IMR-90 (cell line): ENCODE results near the gene MCTP1. TPM values are rescaled to one million over a fixed set of nuclear protein-coding genes. Genes with fewer than 3 reads are reported as not detected.

ENCODE experiments used
- ATAC-seq: fragments of 200-7000 bp; cut with Tn5 transposase; 2 replicates; pipeline ENCODE4 v1.9.1; 2020; ENCODE audit warnings: low read depth, mild to moderate bottlenecking, moderate library complexity
- BruUV-seq: library from RNA; stranded (reverse); fragments of 400-500 nt; replicated peaks from 2 replicates; lab custom pipeline; 2021; lab: Mats Ljungman, UMichigan
- CTCF ChIA-PET: fragments of 300-600 bp; formaldehyde crosslinking; extraction: SDS; loops from one replicate; lab custom pipeline; 2021; ENCODE audit warnings: antibody characterized with exemption; lab: Yijun Ruan, JAX
- POLR2A ChIA-PET: fragments of 300-600 bp; sonication (Branson Sonifier 250); formaldehyde crosslinking; loops from one replicate; lab custom pipeline; 2022; ENCODE audit warnings: antibody characterized with exemption; ENCODE audit not compliant: unreplicated experiment; lab: Charles Lee
- DNase-seq: peaks from one replicate; pipeline ENCODE4 v3.0.0; 2013
- H2AFZ ChIP-seq: replicated peaks from 2 replicates; pipeline ENCODE3; 2013; ENCODE audit warnings: low read length, mild to moderate bottlenecking; ENCODE audit not compliant: poor library complexity
- H2AK5ac ChIP-seq: 2 replicates; pipeline ENCODE4 v1.6.1; 2013; ENCODE audit warnings: low read depth, low read length, inconsistent platforms
- H2AK9ac ChIP-seq: replicated peaks from 2 replicates; pipeline ENCODE3; 2013; ENCODE audit warnings: mild to moderate bottlenecking, low read depth, low read length, moderate library complexity; ENCODE audit not compliant: poor library complexity
- H2BK120ac ChIP-seq: 2 replicates; pipeline ENCODE4 v1.6.1; 2013; ENCODE audit warnings: low read depth, low read length, inconsistent platforms
- H2BK15ac ChIP-seq: 3 replicates; pipeline ENCODE4 v1.6.1; 2013; ENCODE audit warnings: low read depth, low read length, inconsistent platforms
- H2BK20ac ChIP-seq: 2 replicates; pipeline ENCODE4 v1.6.1; 2013; ENCODE audit warnings: low read depth, mild to moderate bottlenecking, inconsistent platforms, low read length, moderate library complexity
- H2BK5ac ChIP-seq: 2 replicates; pipeline ENCODE4 v1.6.1; 2013; ENCODE audit warnings: mild to moderate bottlenecking, low read depth, low read length, inconsistent platforms; ENCODE audit not compliant: poor library complexity, severe bottlenecking
- H3K14ac ChIP-seq: replicated peaks from 2 replicates; pipeline ENCODE4 v1.6.1; 2013; ENCODE audit warnings: low read depth, low read length, inconsistent platforms
- H3K18ac ChIP-seq: 2 replicates; pipeline ENCODE4 v1.6.1; 2013; ENCODE audit warnings: low read depth, low read length, control low read depth
- H3K23ac ChIP-seq: 2 replicates; pipeline ENCODE4 v1.6.1; 2013; ENCODE audit warnings: low read depth, low read length, inconsistent platforms
- H3K27ac ChIP-seq: 2 replicates; pipeline ENCODE4 v1.5.1; 2013; ENCODE audit warnings: mild to moderate bottlenecking, control low read depth, low read length; ENCODE audit not compliant: insufficient read depth
- H3K27me3 ChIP-seq: 2 replicates; pipeline ENCODE4 v1.6.1; 2013; ENCODE audit warnings: low read length; ENCODE audit not compliant: control insufficient read depth, insufficient read depth
- H3K36me3 ChIP-seq: 2 replicates; pipeline ENCODE4 v1.6.1; 2013; ENCODE audit warnings: low read length, mixed read lengths; ENCODE audit not compliant: control insufficient read depth, insufficient read depth
- H3K4ac ChIP-seq: 2 replicates; pipeline ENCODE4 v1.6.1; 2013; ENCODE audit warnings: low read depth, low read length, inconsistent platforms
- H3K4me1 ChIP-seq: 2 replicates; pipeline ENCODE4 v1.6.1; 2013; ENCODE audit warnings: low read length, mixed read lengths; ENCODE audit not compliant: control insufficient read depth, insufficient read depth
- H3K4me2 ChIP-seq: 2 replicates; pipeline ENCODE4 v1.6.1; 2013; ENCODE audit warnings: low read depth, mild to moderate bottlenecking, control low read depth, low read length, moderate library complexity
- H3K4me3 ChIP-seq: 2 replicates; pipeline ENCODE4 v1.5.1; 2013; ENCODE audit warnings: low read depth, mild to moderate bottlenecking, control low read depth, low read length, moderate library complexity; ENCODE audit not compliant: insufficient read depth
- H3K56ac ChIP-seq: 2 replicates; pipeline ENCODE4 v1.6.1; 2013; ENCODE audit warnings: low read length, inconsistent platforms; ENCODE audit not compliant: insufficient read depth; ENCODE audit errors: extremely low read depth
- H3K79me1 ChIP-seq, 2 experiments: 2 replicates each; pipeline ENCODE4 v1.6.1; 2013; ENCODE audit warnings: low read length in 2 of 2, inconsistent platforms in 1 of 2, low read depth in 1 of 2
- H3K9ac ChIP-seq: 2 replicates; pipeline ENCODE4 v1.6.1; 2013; ENCODE audit warnings: low read depth, low read length, control low read depth
- H3K9me1 ChIP-seq: 2 replicates; pipeline ENCODE4 v1.6.1; 2013; ENCODE audit warnings: low read length, inconsistent platforms; ENCODE audit not compliant: insufficient read depth
- H3K9me3 ChIP-seq: 2 replicates; pipeline ENCODE4 v1.6.1; 2013; ENCODE audit warnings: low read length; ENCODE audit not compliant: control insufficient read depth, insufficient read depth
- H4K20me1 ChIP-seq: 2 replicates; pipeline ENCODE4 v1.6.1; 2013; ENCODE audit warnings: low read length, inconsistent platforms; ENCODE audit not compliant: insufficient read depth
- H4K5ac ChIP-seq: 2 replicates; pipeline ENCODE4 v1.6.1; 2013; ENCODE audit warnings: mild to moderate bottlenecking, low read depth, low read length, control low read depth
- H4K8ac ChIP-seq, 2 experiments: 2 replicates each; pipeline ENCODE4 v1.6.1; 2013; ENCODE audit warnings: low read depth in 2 of 2, low read length in 2 of 2, control low read depth in 1 of 2, inconsistent platforms in 1 of 2
- H4K91ac ChIP-seq: 2 replicates; pipeline ENCODE4 v1.6.1; 2013; ENCODE audit warnings: low read depth, low read length, inconsistent platforms; ENCODE audit not compliant: insufficient read depth
- BHLHE40 ChIP-seq: fragments of 150-350 bp; IDR thresholded peaks from 2 replicates; pipeline ENCODE4 v1.6.1; 2016; ENCODE audit warnings: mild to moderate bottlenecking, low read depth, low read length
- CEBPB ChIP-seq: IDR thresholded peaks from 2 replicates; pipeline ENCODE4 v1.6.1; 2012; ENCODE audit warnings: low read depth, low read length, improper control_type of control experiment
- CHD1 ChIP-seq: IDR thresholded peaks from 2 replicates; pipeline ENCODE4 v1.6.1; 2012; ENCODE audit warnings: low read depth, low read length, improper control_type of control experiment
- FOS ChIP-seq: fragments of 150-350 bp; IDR thresholded peaks from 2 replicates; pipeline ENCODE4 v1.6.1; 2016; ENCODE audit warnings: low read depth, low read length
- MAFK ChIP-seq: IDR thresholded peaks from 2 replicates; pipeline ENCODE4 v1.6.1; 2012; ENCODE audit warnings: low read depth, low read length, improper control_type of control experiment
- MAZ ChIP-seq: IDR thresholded peaks from 2 replicates; pipeline ENCODE4 v1.6.1; 2012; ENCODE audit warnings: low read depth, mild to moderate bottlenecking, low read length, improper control_type of control experiment, moderate library complexity, borderline replicate concordance
- MXI1 ChIP-seq: IDR thresholded peaks from 2 replicates; pipeline ENCODE4 v1.6.1; 2012; ENCODE audit warnings: low read depth, mild to moderate bottlenecking, low read length, moderate library complexity, borderline replicate concordance
- NFE2L2 ChIP-seq: fragments of 150-350 bp; IDR thresholded peaks from 2 replicates; pipeline ENCODE4 v1.6.1; 2016; ENCODE audit warnings: low read depth, mild to moderate bottlenecking, low read length
- POLR2A ChIP-seq: IDR thresholded peaks from 2 replicates; pipeline ENCODE4 v1.6.1; 2012; ENCODE audit warnings: mild to moderate bottlenecking, low read depth, low read length
- RAD21 ChIP-seq: IDR thresholded peaks from 2 replicates; pipeline ENCODE4 v1.6.1; 2012; ENCODE audit warnings: low read length, improper control_type of control experiment
- RCOR1 ChIP-seq: IDR thresholded peaks from 2 replicates; pipeline ENCODE4 v1.6.1; 2012; ENCODE audit warnings: mild to moderate bottlenecking, low read length, improper control_type of control experiment; ENCODE audit not compliant: insufficient replicate concordance
- RFX5 ChIP-seq: IDR thresholded peaks from 2 replicates; pipeline ENCODE4 v1.8.0; 2012; ENCODE audit warnings: low read depth, mild to moderate bottlenecking, low read length, moderate library complexity
- SMC3 ChIP-seq: fragments of 150-350 bp; IDR thresholded peaks from 2 replicates; pipeline ENCODE4 v1.6.1; 2016; ENCODE audit warnings: low read depth, mild to moderate bottlenecking, antibody characterized with exemption, low read length, moderate library complexity
- WGBS, 2 experiments: methylation state at CpG; one replicate each; pipeline versions ENCODE4 v1.1.5 to v1.1.7; 2013; ENCODE audit warnings: missing lambda C conversion rate in 2 of 2; ENCODE audit not compliant: insufficient read length in 1 of 2; ENCODE audit errors: extremely low coverage in 2 of 2; 5-methylcytosine and 5-hydroxymethylcytosine counted together
- dilution Hi-C: fragments of 300-500 bp; cut with HindIII; formaldehyde crosslinking; loops from one replicate; pipeline ENCODE4 v1.14.3; 2018; ENCODE audit warnings: low sequenced_read_pairs; ENCODE audit not compliant: unreplicated experiment
- in situ Hi-C: fragments of 300-500 bp; cut with MboI; formaldehyde crosslinking; loops from 3 replicates; pipeline ENCODE4 v1.14.3; 2019; ENCODE audit warnings: low sequenced_read_pairs, inconsistent platforms, mixed read lengths
- intact Hi-C: fragments of 100-400 bp; cut with micrococcal nuclease; formaldehyde crosslinking; loops from 2 replicates; pipeline ENCODE4 v1.10.0; 2022
- polyA plus RNA-seq, 3 experiments: library from polyadenylated mRNA; depleted of rRNA; stranded (reverse); fragments of >200 nt; gene quantifications; 2 replicates each; pipeline ENCODE4 v1.2.3, GENCODE V29; 2012; ENCODE audit warnings: low replicate concordance in 1 of 3
- total RNA-seq: library from RNA; depleted of rRNA; stranded (reverse); fragments of >200 nt; gene quantifications from 2 replicates; pipeline ENCODE4 v1.2.3, GENCODE V29; 2012
- TF ChIP-seq, protein P1 (sequence below): fragments of 150-350 bp; IDR thresholded peaks from 2 replicates; pipeline ENCODE4 v1.6.1; 2016; ENCODE audit warnings: low read depth, mild to moderate bottlenecking, low read length, moderate library complexity, borderline replicate concordance
- TF ChIP-seq, protein P2 (sequence below): conservative IDR thresholded peaks from 2 replicates; pipeline ENCODE4 v1.5.1; 2012; ENCODE audit warnings: mild to moderate bottlenecking, low read depth, low read length, improper control_type of control experiment
- TF ChIP-seq, protein P3 (sequence below): fragments of 150-350 bp; IDR thresholded peaks from 2 replicates; pipeline ENCODE4 v1.6.1; 2017; ENCODE audit warnings: mild to moderate bottlenecking, antibody characterized with exemption, low read length, low read depth

MCTP1 gene
- total and polyA plus RNA-seq, 2 of the 4 experiments (the other 2 are of a cell fraction), result 0.21 TPM; not detected in 1

DNA sequence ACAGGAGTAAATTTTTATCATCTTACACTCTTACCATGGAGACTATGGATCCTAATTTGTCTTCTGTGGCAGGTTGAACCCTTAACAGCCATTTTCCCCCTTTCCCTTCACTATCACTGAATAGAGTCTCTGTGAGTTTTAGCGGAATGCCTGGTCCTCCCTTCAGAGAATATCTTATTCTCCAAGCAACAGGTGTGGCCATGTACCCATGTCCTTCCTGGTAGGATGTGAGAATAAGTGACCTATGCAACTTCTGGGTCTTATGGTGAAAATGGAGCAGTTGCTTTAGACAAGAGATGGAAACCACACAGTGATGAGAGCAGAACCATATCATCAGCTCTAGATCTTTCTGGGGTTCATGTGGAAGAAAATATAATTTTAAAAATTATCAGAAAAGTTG, 312.6 kb downstream of the MCTP1 start:
- intact Hi-C loops (no loop called here), in situ Hi-C loops (no loop called here)
- CTCF ChIA-PET, result no interaction called here

More for the DNA sequence above, 312.6 kb downstream of the MCTP1 start:
- H2AK9ac ChIP-seq, result no peak overlapping the region
- H3K27me3 ChIP-seq, result no peaks in the 10 kb centered on the region
- no peaks in the 10 kb centered on the region for H3K79me1 ChIP-seq
- H3K9me1 ChIP-seq, result no peaks in the 10 kb centered on the region
- no peaks in the 10 kb centered on the region for H4K20me1 ChIP-seq
- no peak overlapping the region for H3K4me3 ChIP-seq
- H3K4ac ChIP-seq, result no peak overlapping the region
- no peak overlapping the region for H2BK20ac ChIP-seq
- BruUV-seq, result no TSS peak
- DNase-seq, result no peak
- no peak overlapping the region for H2BK5ac ChIP-seq
- POLR2A ChIA-PET, result no interaction called here
- H2BK120ac ChIP-seq, result no peak overlapping the region
- H2AFZ ChIP-seq, result no peak overlapping the region
- ATAC-seq, result no peak
- H3K36me3 ChIP-seq, result no peaks in the 10 kb centered on the region
- no peaks in the 10 kb centered on the region for H3K4me1 ChIP-seq
- no peak overlapping the region for H4K5ac ChIP-seq
- no peak overlapping the region for H3K9ac ChIP-seq
- H4K8ac ChIP-seq, result no peak overlapping the region
- no peak overlapping the region for H3K27ac ChIP-seq
- no peak for TF ChIP-seq RFX5
- TF ChIP-seq MAZ, result no peak
- TF ChIP-seq, protein P1, sequence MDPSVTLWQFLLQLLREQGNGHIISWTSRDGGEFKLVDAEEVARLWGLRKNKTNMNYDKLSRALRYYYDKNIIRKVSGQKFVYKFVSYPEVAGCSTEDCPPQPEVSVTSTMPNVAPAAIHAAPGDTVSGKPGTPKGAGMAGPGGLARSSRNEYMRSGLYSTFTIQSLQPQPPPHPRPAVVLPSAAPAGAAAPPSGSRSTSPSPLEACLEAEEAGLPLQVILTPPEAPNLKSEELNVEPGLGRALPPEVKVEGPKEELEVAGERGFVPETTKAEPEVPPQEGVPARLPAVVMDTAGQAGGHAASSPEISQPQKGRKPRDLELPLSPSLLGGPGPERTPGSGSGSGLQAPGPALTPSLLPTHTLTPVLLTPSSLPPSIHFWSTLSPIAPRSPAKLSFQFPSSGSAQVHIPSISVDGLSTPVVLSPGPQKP, result no peak
- no peak for TF ChIP-seq SMC3
- no peak for TF ChIP-seq CEBPB
- TF ChIP-seq MAFK, result no peak
- no peak for TF ChIP-seq BHLHE40
- no peak for TF ChIP-seq POLR2A
- TF ChIP-seq MXI1, result no peak
- no peak for TF ChIP-seq RCOR1
- TF ChIP-seq NFE2L2, result no peak
- TF ChIP-seq, protein P2, sequence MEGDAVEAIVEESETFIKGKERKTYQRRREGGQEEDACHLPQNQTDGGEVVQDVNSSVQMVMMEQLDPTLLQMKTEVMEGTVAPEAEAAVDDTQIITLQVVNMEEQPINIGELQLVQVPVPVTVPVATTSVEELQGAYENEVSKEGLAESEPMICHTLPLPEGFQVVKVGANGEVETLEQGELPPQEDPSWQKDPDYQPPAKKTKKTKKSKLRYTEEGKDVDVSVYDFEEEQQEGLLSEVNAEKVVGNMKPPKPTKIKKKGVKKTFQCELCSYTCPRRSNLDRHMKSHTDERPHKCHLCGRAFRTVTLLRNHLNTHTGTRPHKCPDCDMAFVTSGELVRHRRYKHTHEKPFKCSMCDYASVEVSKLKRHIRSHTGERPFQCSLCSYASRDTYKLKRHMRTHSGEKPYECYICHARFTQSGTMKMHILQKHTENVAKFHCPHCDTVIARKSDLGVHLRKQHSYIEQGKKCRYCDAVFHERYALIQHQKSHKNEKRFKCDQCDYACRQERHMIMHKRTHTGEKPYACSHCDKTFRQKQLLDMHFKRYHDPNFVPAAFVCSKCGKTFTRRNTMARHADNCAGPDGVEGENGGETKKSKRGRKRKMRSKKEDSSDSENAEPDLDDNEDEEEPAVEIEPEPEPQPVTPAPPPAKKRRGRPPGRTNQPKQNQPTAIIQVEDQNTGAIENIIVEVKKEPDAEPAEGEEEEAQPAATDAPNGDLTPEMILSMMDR, result no peak
- no peak for TF ChIP-seq RAD21
- TF ChIP-seq, protein P3, sequence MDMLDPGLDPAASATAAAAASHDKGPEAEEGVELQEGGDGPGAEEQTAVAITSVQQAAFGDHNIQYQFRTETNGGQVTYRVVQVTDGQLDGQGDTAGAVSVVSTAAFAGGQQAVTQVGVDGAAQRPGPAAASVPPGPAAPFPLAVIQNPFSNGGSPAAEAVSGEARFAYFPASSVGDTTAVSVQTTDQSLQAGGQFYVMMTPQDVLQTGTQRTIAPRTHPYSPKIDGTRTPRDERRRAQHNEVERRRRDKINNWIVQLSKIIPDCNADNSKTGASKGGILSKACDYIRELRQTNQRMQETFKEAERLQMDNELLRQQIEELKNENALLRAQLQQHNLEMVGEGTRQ, result no peak
- TF ChIP-seq FOS, result no peak
- no peak for TF ChIP-seq CHD1
- no peak overlapping the region for H3K14ac ChIP-seq
- no peak overlapping the region for H3K18ac ChIP-seq
- H2BK15ac ChIP-seq, result no peak overlapping the region
- dilution Hi-C loops, result no loop called here
- no CpG with 5 or more reads among the region's 1 CpG for WGBS, 2 experiments
- H3K23ac ChIP-seq, result no peak overlapping the region
- H3K4me2 ChIP-seq, result no peak overlapping the region
- H2AK5ac ChIP-seq, result no peak overlapping the region
- H4K91ac ChIP-seq, result no peak overlapping the region
- no peaks in the 10 kb centered on the region for H3K9me3 ChIP-seq
- H3K56ac ChIP-seq, result no peak overlapping the region
